Small intestine (tissue), 7 donors: ENCODE data around the gene GCH1. TPM values are rescaled to one million over a fixed set of nuclear protein-coding genes. Genes with fewer than 3 reads are reported as not detected.
A peak's percentile ranks its signal among the peaks of the same experiment; 100 is the strongest.

ENCODE experiments used
- DNase-seq, 2 donors: peaks; one replicate each; pipeline versions ENCODE4 v3.0.0 to v3.0.0-alpha.2; 2013
- FAIRE-seq: peaks from 2 replicates; lab custom pipeline; 2012; peaks lifted over from hg19 to GRCh38; lab: Jason Lieb, UNC
- H3K27ac ChIP-seq, 3 donors: one replicate each; pipeline ENCODE4 v1.5.1; 2013; ENCODE audit warnings: low read length in 2 of 3, mild to moderate bottlenecking in 2 of 3, control low read depth in 1 of 3, inconsistent platforms in 1 of 3, low read depth in 1 of 3, moderate library complexity in 1 of 3
- H3K27me3 ChIP-seq, 3 donors: one replicate each; pipeline ENCODE4 v1.6.1; 2013; ENCODE audit warnings: low read length in 3 of 3, inconsistent platforms in 1 of 3; ENCODE audit not compliant: control insufficient read depth in 3 of 3, insufficient read depth in 3 of 3
- H3K36me3 ChIP-seq, 3 donors: one replicate each; pipeline ENCODE4 v1.6.1; 2013; ENCODE audit warnings: low read length in 3 of 3, inconsistent platforms in 1 of 3, low read depth in 1 of 3, mild to moderate bottlenecking in 1 of 3, moderate library complexity in 1 of 3; ENCODE audit not compliant: control insufficient read depth in 3 of 3, insufficient read depth in 2 of 3
- H3K4me1 ChIP-seq, 3 donors: one replicate each; pipeline ENCODE4 v1.6.1; 2013; ENCODE audit warnings: low read length in 2 of 3, inconsistent platforms in 1 of 3, low read depth in 1 of 3, mild to moderate bottlenecking in 1 of 3, moderate library complexity in 1 of 3; ENCODE audit not compliant: control insufficient read depth in 3 of 3, insufficient read depth in 2 of 3
- H3K4me3 ChIP-seq, 3 donors: one replicate each; pipeline ENCODE4 v1.5.1; 2013; ENCODE audit warnings: low read length in 3 of 3, control low read depth in 1 of 3, inconsistent platforms in 1 of 3, low read depth in 1 of 3, mild to moderate bottlenecking in 1 of 3, moderate library complexity in 1 of 3
- H3K9me3 ChIP-seq, 2 donors: one replicate each; pipeline ENCODE4 v1.6.1; 2013; ENCODE audit warnings: low read depth in 1 of 2, low read length in 1 of 2; ENCODE audit not compliant: control insufficient read depth in 2 of 2, insufficient read depth in 1 of 2
- WGBS, 3 donors: extraction: QIAGEN DNeasy Blood & Tissue Kit; methylation state at CpG; one replicate each; pipeline ENCODE4 v1.1.7; 2013; 5-methylcytosine and 5-hydroxymethylcytosine counted together
- polyA plus RNA-seq, 4 donors: library from polyadenylated mRNA; stranded (reverse) in 3 of 4; unstranded in 1 of 4; fragments of 200-250 nt in 3 of 4; fragments of 120-200 nt in 1 of 4; gene quantifications; one replicate each; pipeline versions ENCODE4 v1.2.1 to v1.2.3, GENCODE V29; 2013
- donor health status: healthy with polysubstance abuse.
- donor health status: control.
- donor health status: control.
- donor health status: Bipolar disorder and iron deficiency.
- donor health status: healthy.

The GCH1 gene
- polyA plus RNA-seq, 4 donors: 15.0 to 47.4 (median 37.6) TPM

DNA sequence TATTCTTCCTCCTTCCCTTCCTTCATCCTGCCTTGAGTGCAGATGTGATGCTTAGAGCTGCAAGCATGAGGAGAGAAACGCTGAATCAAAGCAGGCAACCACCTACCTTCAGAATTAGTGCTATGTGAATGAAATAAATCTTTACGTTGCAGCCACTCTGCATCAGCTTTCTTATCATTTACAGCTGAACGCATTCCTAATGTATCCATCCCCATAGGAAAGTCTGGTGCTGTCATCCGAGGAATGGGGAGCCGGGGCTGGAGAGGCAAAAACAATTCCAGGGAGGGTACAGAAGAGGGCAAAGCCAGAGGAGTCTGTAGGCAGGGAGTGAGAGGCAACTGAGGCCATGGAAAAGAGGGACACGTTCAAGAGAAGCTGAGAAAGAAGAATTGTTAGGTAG lies 90.0 kb downstream of the GCH1 start:
- Histone ChIP-seq H3K27ac (no peak overlapping the region), H3K9me3 (no peaks in the 10 kb centered on the region), H3K27me3 (no peaks in the 10 kb centered on the region), H3K4me1 (peaks cover 0 to under 1% (median 0%) of the 10 kb centered on the region in 3 donors), H3K4me3 (no peak overlapping the region), H3K36me3 (no peaks in the 10 kb centered on the region)
- DNase-seq (no peak), FAIRE-seq (no peak)
- 80 to 88% (median 83%) methylated on average over 6 of the region's 6 CpGs for WGBS, 3 donors

DNA sequence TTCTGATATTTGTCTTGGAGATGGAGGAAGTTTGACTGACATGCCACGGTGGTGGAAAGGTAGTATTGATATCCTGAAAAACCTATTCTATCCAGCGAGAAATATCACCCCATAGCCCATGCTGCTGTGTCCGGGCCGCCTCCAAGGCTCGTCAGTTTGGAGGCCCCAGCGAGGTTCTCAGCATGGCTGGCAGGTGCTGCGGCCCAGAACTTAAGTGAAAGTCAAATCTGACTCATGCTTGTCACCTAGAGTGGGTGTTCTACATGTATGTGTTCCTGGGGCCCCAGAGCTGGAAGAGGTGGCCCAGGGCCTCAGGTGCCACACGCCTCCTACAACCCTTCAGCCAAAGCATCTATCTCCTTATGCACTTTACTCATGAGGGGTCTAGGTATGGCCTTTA lies 92.9 kb downstream of the GCH1 start:
- no peak for FAIRE-seq
- Histone ChIP-seq H3K27me3 (no peaks in the 10 kb centered on the region), H3K27ac (no peak overlapping the region), H3K4me1 (peaks cover 0 to 7% (median 0%) of the 10 kb centered on the region in 3 donors), H3K4me3 (no peak overlapping the region), H3K9me3 (no peaks in the 10 kb centered on the region), H3K36me3 (no peaks in the 10 kb centered on the region)
- DNase-seq: no peak
- 83 to 91% (median 89%) methylated on average over 8 of the region's 8 CpGs for WGBS, 3 donors

DNA sequence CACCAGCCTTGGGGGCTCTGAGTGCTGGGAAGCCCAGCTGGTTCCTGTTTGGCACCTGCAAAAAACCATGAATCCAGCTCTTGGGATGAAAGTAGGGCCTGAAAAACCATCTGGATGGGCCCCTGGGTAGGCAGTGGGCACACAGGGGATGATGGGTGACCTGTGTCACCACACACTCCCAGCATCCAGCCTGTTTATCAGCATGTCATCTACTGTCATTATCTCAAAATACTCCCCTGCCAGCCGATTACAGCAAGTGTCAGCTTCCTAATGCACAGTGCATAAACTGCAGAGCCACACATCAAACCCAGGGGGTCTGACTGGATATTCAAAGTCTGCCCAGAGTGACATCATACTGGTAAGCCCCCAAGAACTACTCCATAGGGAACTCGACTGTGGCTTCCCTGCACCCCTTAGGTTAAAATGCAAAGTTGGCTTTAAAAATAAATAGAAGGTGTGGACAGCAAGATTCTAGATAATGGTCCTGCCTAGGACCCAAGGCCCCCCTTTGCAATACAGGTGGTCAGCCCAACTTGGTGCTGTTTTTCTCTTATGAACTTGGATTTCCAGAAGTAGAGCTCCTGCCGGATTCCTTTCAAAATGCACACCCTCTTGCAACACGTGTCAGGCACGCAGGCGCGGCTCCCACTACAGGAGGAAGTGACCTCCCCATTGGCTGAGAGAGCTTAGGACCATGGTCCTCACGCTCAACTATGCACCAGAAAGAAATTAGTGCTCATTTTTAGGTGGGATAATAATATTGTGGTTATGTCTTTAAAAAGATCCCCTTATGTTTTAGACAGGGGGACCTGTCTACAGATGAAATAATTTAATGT lies 94.1 kb downstream of the GCH1 start:
- H3K36me3 ChIP-seq: no peaks in the 10 kb centered on the region
- peaks cover 0 to 8% (median 0%) of the 10 kb centered on the region in 3 donors for H3K4me1 ChIP-seq
- 71 to 80% (median 80%) methylated on average over 8 of the region's 8 CpGs for WGBS, 3 donors
- H3K4me3 ChIP-seq: no peak overlapping the region
- H3K27ac ChIP-seq: no peak overlapping the region
- no peaks in the 10 kb centered on the region for H3K9me3 ChIP-seq
- FAIRE-seq: no peak
- DNase-seq: no peak
- H3K27me3 ChIP-seq: no peaks in the 10 kb centered on the region

DNA sequence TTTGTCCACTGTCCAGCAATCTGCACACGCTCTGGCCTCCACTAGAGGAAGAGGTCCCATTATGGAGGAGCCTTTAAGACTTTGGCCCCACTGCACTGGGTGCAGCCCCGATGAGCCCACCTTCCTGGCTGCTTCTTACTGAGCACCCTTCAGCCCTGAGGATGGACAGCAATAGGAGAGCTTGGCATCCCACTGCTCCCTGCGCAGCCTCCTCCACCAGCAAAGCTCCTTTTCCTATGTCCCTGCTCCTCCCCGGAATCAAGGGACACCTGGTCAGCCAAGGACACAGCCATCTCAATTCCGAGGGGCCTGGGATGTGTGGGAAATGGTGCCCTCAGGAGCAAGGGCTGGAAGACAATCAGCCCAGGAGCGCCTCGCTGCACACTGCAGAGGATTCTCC lies 94.7 kb downstream of the GCH1 start:
- Histone ChIP-seq H3K4me1 (peaks cover 0 to 14% (median 0%) of the 10 kb centered on the region in 3 donors), H3K9me3 (no peaks in the 10 kb centered on the region), H3K27ac (no peak overlapping the region), H3K27me3 (no peaks in the 10 kb centered on the region), H3K36me3 (no peaks in the 10 kb centered on the region), H3K4me3 (no peak overlapping the region)
- 90 to 98% (median 95%) methylated on average over 7 of the region's 7 CpGs for WGBS, 3 donors
- no peak for DNase-seq
- FAIRE-seq: no peak

DNA sequence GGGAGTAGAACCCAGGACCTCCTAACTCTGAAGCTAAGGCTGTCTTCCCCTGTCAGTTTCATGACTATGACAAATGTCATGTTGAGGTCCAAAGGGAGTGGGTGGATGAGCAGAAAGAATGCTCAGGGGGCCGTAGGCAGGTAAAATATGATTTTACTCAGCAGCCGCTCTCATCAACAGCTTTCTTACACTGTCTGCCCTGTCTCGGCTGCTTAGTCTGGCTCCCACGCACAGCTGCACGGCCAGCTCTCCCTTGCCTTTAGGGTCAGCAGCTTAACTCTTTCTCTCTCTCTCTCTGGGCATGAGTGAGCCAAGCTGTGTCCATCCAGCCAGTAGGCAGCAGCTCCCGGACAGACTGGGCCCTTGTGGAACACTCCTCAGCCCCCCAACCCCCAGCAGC lies 95.2 kb downstream of the GCH1 start:
- H3K9me3 ChIP-seq: no peaks in the 10 kb centered on the region
- peaks cover 0 to 17% (median 0%) of the 10 kb centered on the region in 3 donors for H3K4me1 ChIP-seq
- H3K27ac ChIP-seq: no peak overlapping the region
- H3K27me3 ChIP-seq: no peaks in the 10 kb centered on the region
- H3K4me3 ChIP-seq: no peak overlapping the region
- 79 to 91% (median 81%) methylated on average over 6 of the region's 6 CpGs for WGBS, 3 donors
- H3K36me3 ChIP-seq: no peaks in the 10 kb centered on the region
- FAIRE-seq (no peak), DNase-seq (no peak)

DNA sequence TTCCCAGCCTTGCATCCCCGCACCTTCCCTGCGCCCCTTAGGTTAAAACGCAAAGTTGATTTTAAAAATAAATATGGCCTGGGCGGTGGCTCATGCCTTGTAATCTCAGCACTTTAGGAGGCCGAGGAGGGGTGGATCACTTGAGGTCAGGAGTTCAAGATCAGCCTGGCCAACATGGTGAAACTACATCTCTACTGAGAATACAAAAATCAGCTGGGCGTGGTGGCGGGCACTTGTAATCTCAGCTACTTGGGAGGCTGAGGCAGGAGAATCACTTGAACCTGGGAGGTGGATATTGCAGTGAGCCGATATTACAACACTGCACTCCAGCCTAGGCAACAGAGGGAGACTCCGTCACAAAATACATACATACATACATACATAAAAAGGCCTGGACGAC lies 96.0 kb downstream of the GCH1 start:
- FAIRE-seq: no peak
- Histone ChIP-seq H3K27ac (no peak overlapping the region), H3K9me3 (no peaks in the 10 kb centered on the region), H3K4me3 (no peak overlapping the region), H3K4me1 (peaks cover 0 to 17% (median 0%) of the 10 kb centered on the region in 3 donors), H3K27me3 (no peaks in the 10 kb centered on the region), H3K36me3 (no peaks in the 10 kb centered on the region)
- WGBS, 3 donors: 82 to 89% (median 84%) methylated on average over 10 of the region's 10 CpGs
- DNase-seq: no peak

DNA sequence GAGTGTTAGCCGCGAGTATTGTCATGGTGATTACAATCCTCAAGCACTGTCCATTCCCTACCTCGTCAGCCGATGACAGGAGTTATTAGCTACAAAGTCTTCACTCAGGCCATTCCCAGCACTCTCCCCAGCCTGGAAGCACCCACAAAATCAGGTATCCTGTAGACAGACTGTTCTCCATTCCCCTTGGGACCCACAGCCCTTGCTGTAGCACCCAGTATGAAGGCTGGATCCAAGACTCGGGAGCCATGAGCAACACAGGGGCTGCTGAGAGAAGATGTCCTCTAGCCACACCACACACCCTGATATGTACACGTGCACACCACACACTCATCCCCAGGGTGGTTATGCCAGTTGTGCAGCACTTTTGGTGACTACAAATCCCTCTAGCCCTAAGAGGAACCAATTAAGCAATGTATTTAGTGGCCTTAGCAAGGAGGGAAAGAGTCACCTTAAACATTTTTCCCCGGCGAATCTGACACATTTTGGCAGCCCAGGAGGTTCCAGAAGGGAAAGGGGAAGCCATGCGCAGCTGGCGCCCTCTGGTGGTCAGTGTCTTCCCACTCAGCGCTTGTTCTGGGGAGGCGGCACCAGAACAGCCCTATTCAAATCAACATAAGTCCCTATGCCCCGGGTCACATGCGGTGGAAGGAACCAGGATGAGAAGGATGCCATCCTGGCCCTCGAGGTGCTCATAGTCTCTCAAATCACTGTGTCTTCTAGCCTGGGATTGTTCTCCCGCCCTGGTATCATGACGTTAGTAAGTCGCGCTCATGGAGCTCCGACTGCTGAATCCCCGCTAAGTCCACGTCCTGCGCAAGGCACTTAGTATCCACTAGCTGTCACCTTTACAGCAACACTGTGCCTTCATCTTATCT lies 96.9 kb downstream of the GCH1 start:
- Histone ChIP-seq H3K4me1 (peaks cover 0 to 17% (median 0%) of the 10 kb centered on the region in 3 donors), H3K27ac (no peak overlapping the region), H3K4me3 (no peak overlapping the region), H3K27me3 (no peaks in the 10 kb centered on the region), H3K9me3 (no peaks in the 10 kb centered on the region), H3K36me3 (no peaks in the 10 kb centered on the region)
- FAIRE-seq (no peak), DNase-seq (peak; percentile 74 to 90)
- WGBS, 3 donors: 31 to 40% (median 36%) methylated on average over 23 of the region's 23 CpGs

DNA sequence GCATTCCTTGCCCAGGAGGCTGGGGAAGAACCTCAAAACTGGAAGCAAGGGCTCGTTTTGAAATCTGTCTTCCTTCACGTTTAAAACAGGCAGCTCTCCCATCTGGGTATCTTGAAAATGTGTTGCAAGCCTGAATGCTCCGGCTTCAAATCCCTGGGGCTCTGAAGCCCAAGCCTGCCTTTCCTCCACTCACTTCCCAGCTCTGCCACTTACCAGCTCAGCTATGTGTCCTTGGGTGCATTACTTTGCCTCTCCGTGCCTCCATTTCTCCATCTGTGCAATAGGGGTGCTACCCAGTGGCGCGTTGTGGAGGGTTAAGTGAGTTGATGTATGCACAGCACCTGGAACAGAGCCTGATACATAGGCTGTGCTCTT lies 97.6 kb downstream of the GCH1 start:
- FAIRE-seq (no peak), DNase-seq (no peak)
- Histone ChIP-seq H3K27me3 (no peaks in the 10 kb centered on the region), H3K36me3 (no peaks in the 10 kb centered on the region), H3K9me3 (no peaks in the 10 kb centered on the region), H3K4me3 (no peak overlapping the region), H3K27ac (no peak overlapping the region), H3K4me1 (peaks cover 0 to 17% (median 0%) of the 10 kb centered on the region in 3 donors)
- 74 to 79% (median 78%) methylated on average over 6 of the region's 6 CpGs for WGBS, 3 donors
